ENCODE data around the gene KANSL1.

KANSL1 gene

DNA sequence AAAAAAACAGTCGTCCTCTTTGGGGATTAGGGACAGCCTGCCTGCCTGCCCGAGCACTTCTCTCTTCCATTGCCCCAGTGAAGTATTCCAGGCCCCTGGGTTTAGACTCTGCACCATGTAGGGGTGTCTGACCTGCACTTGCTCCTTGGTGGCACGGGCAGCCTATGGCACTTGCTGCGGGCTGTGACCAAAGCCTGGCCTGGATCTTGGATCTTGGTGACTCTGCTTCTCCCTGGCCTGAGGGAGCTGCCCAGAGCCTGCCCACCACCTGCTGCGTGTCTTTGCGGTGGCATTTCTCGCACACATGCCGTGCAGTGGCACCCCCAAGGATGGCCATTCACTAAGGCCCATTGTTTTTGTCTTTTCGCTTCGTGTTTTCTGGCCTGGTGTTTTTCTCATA lies 200.3 kb downstream of the KANSL1 start:
- no peak for DNase-seq

- no peak for DNase-seq
These were observed 201.1 kb downstream of the KANSL1 start for GRCh38 chr17:45992175-45992574.

- DNase-seq = no peak
These were observed 201.9 kb downstream of the KANSL1 start for GRCh38 chr17:45991341-45991740.

- DNase-seq = no peak
These were observed 202.3 kb downstream of the KANSL1 start for GRCh38 chr17:45990886-45991285.

DNA sequence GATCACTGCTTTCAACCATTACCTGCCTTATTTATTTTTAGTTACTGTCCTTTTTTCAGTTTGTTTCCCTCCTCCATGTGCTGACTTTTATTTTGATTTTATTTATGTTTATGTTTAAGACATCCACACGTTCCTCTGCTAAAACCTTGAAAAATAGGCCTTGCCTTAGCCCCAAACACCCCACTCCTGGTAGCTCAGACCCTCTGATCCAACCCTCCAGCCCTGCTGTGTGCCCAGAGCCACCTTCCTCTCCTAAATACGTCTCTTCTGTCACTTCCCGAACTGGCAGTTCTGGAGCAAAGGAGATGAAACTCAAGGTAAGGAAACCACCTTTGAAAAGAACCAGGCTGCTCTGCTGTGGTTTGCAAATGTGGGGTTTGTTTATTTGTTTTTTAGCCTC lies 203.5 kb downstream of the KANSL1 start:
- DNase-seq = no peak

DNA sequence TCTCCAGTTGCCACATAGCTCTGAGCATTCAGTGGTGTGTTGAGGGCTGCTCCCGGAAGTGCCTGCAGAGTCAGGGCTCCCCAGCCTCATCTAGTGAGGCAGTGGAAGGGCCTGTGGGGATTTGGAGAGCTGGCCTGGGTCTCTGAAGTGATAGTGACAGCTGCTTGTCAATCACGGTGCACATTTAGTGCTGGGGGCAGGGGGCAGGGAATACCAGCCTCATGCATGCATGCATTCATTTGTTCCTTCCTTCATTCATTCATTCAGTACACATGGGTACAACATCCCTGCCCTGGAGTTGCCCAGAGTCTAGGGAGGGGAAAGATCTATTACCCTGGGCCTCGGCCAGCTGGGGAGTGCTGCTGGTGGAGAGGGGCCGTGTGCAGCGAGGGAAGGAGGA lies 205.5 kb downstream of the KANSL1 start:
- no peak for DNase-seq

DNA sequence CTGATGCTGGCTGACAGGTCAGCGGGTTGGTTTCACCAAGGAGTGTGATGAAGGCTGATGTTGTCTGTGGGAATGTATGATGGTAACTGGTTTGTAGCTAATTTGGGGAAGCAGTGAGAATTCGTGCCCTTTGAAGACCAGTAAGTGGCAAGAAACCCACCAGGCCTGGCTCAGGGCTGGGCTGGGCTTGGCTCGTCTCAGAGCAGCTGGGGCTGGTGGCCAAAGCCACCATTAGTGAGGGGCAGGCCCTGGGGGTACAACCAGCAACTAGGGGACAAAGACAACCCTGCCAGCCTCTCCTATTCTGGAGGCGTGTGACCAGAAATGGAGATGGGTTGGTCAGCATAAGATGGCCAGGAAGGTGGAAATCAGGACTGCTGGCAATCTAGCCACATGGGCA lies 207.2 kb downstream of the KANSL1 start:
- DNase-seq = no peak

- no peak for DNase-seq
These were observed 207.8 kb downstream of the KANSL1 start for GRCh38 chr17:45985447-45985846.

GRCh38 chr17:45984368-45984767 lies 208.9 kb downstream of the KANSL1 start:
- no peak for DNase-seq

DNA sequence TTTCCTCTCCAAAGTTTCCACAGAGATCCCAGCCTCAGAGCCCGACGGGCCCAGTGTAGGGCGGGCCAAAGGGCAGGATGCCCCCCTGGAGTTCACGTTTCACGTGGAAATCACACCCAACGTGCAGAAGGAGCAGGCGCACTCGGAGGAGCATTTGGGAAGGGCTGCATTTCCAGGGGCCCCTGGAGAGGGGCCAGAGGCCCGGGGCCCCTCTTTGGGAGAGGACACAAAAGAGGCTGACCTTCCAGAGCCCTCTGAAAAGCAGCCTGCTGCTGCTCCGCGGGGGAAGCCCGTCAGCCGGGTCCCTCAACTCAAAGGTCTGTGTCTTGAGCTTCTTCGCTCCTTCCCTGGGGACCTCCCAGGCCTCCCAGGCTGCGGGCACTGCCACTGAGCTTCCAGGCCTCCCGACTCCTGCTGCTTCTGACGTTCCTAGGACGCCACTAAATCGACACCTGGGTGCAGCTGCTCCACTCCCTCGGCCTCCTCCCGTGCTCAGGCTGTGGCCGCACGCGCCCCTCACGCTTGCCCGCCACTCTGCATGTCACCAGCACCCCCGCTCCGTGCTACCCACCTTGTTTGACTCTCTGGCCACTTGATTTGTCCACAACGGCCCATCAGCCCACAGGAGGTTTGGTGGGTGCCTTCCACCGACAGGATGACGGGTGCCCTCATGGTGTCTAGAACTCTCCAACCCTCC lies 209.5 kb downstream of the KANSL1 start:
- no peak for DNase-seq

GRCh38 chr17:45982791-45983613 lies 210.2 kb downstream of the KANSL1 start:
- no peak for DNase-seq

- no peak for DNase-seq
These were observed 211.9 kb downstream of the KANSL1 start for GRCh38 chr17:45981306-45981705.

DNA sequence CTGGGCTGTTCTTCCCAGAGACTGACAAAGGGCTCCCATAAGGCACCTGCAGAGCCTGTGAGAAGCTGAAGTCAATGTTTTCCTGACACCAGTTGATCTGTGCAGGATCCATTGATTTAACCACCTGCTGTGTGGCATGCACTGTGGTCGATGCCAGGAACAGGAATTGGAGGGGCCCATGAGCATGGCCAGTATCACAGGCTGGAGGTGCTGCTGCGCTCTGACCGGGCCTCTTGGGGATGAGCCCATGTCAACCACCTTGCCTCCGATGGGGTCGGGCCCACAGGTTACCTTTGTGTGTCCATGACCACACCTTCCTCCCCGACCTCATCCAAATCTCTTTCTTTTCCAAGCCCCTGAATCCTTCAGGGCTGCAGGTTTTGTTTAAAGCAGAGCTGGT lies 212.4 kb downstream of the KANSL1 start:
- no peak for DNase-seq

All from activated CD4-positive, alpha-beta T cell treated with anti-CD3 and anti-CD28 coated beads for 1 hour (primary cell).